Esophagus muscularis mucosa (tissue), 3 donors: ENCODE results near the gene CYP19A1.

Source experiments
- POLR2A ChIP-seq: fragments of 450-650 bp; IDR thresholded peaks from one replicate; pipeline ENCODE4 v1.6.1; 2017; ENCODE audit warnings: antibody characterized with exemption, moderate library complexity, mild to moderate bottlenecking, low read depth
- POLR2AphosphoS5 ChIP-seq, 2 donors: sonication (generic); formaldehyde crosslinking; IDR thresholded peaks; one replicate each; pipeline ENCODE4 v1.6.1; 2017; ENCODE audit warnings: antibody characterized with exemption in 2 of 2
- TF ChIP-seq, protein P1 (sequence below), 3 experiments: fragments of 200-600 bp in 2 of 3; fragments of 450-650 bp in 1 of 3; sonication (generic) in 2 of 3; IDR thresholded peaks; one replicate each; pipeline ENCODE4 v1.5.1; 2017 to 2019; ENCODE audit warnings: antibody characterized with exemption in 3 of 3, mild to moderate bottlenecking in 2 of 3, moderate library complexity in 1 of 3

DNA sequence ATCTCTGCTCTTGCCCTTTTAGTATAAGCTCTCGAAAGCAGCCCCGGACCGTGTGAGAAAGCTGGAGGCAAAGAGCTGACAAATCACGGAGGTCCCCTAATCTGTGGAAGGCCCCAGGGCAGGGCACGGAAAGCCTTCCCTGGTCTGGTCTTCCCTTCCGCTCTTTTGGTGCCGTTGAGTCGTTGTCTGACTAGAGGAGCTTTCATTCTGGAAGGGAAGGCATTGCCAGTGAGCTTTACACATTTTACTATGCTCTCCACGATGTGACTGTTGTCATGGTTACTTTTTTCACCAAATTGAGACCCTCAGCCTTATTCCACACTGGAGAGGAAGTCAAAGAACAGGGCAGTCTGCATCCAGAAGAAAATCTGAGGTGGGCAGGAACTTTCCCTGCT lies 71.7 kb downstream of the CYP19A1 start:
- TF ChIP-seq, protein P1, sequence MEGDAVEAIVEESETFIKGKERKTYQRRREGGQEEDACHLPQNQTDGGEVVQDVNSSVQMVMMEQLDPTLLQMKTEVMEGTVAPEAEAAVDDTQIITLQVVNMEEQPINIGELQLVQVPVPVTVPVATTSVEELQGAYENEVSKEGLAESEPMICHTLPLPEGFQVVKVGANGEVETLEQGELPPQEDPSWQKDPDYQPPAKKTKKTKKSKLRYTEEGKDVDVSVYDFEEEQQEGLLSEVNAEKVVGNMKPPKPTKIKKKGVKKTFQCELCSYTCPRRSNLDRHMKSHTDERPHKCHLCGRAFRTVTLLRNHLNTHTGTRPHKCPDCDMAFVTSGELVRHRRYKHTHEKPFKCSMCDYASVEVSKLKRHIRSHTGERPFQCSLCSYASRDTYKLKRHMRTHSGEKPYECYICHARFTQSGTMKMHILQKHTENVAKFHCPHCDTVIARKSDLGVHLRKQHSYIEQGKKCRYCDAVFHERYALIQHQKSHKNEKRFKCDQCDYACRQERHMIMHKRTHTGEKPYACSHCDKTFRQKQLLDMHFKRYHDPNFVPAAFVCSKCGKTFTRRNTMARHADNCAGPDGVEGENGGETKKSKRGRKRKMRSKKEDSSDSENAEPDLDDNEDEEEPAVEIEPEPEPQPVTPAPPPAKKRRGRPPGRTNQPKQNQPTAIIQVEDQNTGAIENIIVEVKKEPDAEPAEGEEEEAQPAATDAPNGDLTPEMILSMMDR (IDR thresholded peaks at IDR 0.05): no peak
- TF ChIP-seq POLR2A (no peak), POLR2AphosphoS5 (IDR thresholded peaks at IDR 0.05) (no peak)
